HEK293 (cell line): ENCODE data around the gene UPK3A.
A peak's percentile ranks its signal among the peaks of the same experiment; 100 is the strongest.
"Not testable (repeated sequence)": the region's sequence is repeated elsewhere in the genome, so short reads cannot be mapped to it uniquely, and the experiment has no call there.

ENCODE experiments used
- CTCF ChIA-PET: fragments of 350-600 bp; formaldehyde crosslinking; extraction: SDS; loops from one replicate; lab custom pipeline; 2021; ENCODE audit warnings: antibody characterized with exemption; lab: Yijun Ruan, JAX
- POLR2A ChIA-PET: fragments of 300-600 bp; formaldehyde crosslinking; extraction: SDS; loops from one replicate; lab custom pipeline; 2020; ENCODE audit warnings: antibody characterized with exemption, inconsistent platforms; lab: Yijun Ruan, JAX
- H3K27ac ChIP-seq: fragments of 200-500 bp; sonication (Bioruptor generic); 2 replicates; pipeline ENCODE4 v1.5.1; 2014; ENCODE audit warnings: low read depth, low read length, control low read depth, inconsistent platforms; ENCODE audit errors: extremely low read depth
- H3K36me3 ChIP-seq, 2 experiments: fragments of 200-500 bp in 1 of 2; sonication (Bioruptor generic) in 1 of 2; 1 replicate in 1 of 2; 2 replicates in 1 of 2; pipeline ENCODE4 v1.5.1; 2014 to 2017; ENCODE audit warnings: inconsistent platforms in 2 of 2, low read length in 2 of 2; ENCODE audit not compliant: control insufficient read depth in 2 of 2, insufficient read depth in 1 of 2
- H3K4me1 ChIP-seq: fragments of 200-500 bp; sonication (Bioruptor generic); 2 replicates; pipeline ENCODE4 v1.5.1; 2014; ENCODE audit warnings: mild to moderate bottlenecking, low read length, inconsistent platforms; ENCODE audit not compliant: control insufficient read depth, insufficient read depth
- H3K4me3 ChIP-seq: 2 replicates; pipeline ENCODE4 v1.5.1; 2011; ENCODE audit warnings: low read depth, mild to moderate bottlenecking, control low read depth, low read length, moderate library complexity
- H3K9me3 ChIP-seq: fragments of 200-500 bp; sonication (Bioruptor generic); 2 replicates; pipeline ENCODE4 v1.5.1; 2014; ENCODE audit warnings: low read depth, low read length, inconsistent platforms; ENCODE audit not compliant: control insufficient read depth, insufficient read depth
- BCL11B ChIP-seq: fragments of 450-650 bp; formaldehyde crosslinking; IDR thresholded peaks from 2 replicates; pipeline ENCODE4 v1.5.1; 2016; ENCODE audit warnings: low read depth, missing biosample characterization, missing genetic modification characterization
- KLF1 ChIP-seq: fragments of 450-650 bp; formaldehyde crosslinking; IDR thresholded peaks from 2 replicates; pipeline ENCODE4 v1.5.1; 2016; ENCODE audit warnings: missing biosample characterization, missing genetic modification characterization
- KLF10 ChIP-seq: fragments of 450-650 bp; IDR thresholded peaks from 2 replicates; pipeline ENCODE4 v1.5.1; 2018; ENCODE audit warnings: missing biosample characterization, mild to moderate bottlenecking, missing genetic modification characterization
- PRDM10 ChIP-seq: fragments of 450-650 bp; formaldehyde crosslinking; IDR thresholded peaks from 2 replicates; pipeline ENCODE4 v1.5.1; 2016; ENCODE audit warnings: missing biosample characterization, missing genetic modification characterization
- REPIN1 ChIP-seq: fragments of 450-650 bp; formaldehyde crosslinking; IDR thresholded peaks from 2 replicates; pipeline ENCODE4 v1.5.1; 2017; ENCODE audit warnings: missing biosample characterization, missing genetic modification characterization, low read depth
- SCRT1 ChIP-seq: fragments of 450-650 bp; formaldehyde crosslinking; IDR thresholded peaks from 2 replicates; pipeline ENCODE4 v1.5.1; 2016; ENCODE audit warnings: missing biosample characterization, missing genetic modification characterization, borderline replicate concordance
- SP2 ChIP-seq: fragments of 450-650 bp; formaldehyde crosslinking; IDR thresholded peaks from 2 replicates; pipeline ENCODE4 v1.5.1; 2016; ENCODE audit warnings: missing biosample characterization, missing genetic modification characterization
- ZNF10 ChIP-seq: fragments of 450-650 bp; formaldehyde crosslinking; IDR thresholded peaks from 2 replicates; pipeline ENCODE4 v1.5.1; 2017; ENCODE audit warnings: missing biosample characterization, missing genetic modification characterization
- ZNF138 ChIP-seq: fragments of 450-650 bp; formaldehyde crosslinking; IDR thresholded peaks from 2 replicates; pipeline ENCODE4 v1.5.1; 2016; ENCODE audit warnings: missing biosample characterization, missing genetic modification characterization, borderline replicate concordance
- ZNF140 ChIP-seq: fragments of 450-650 bp; formaldehyde crosslinking; IDR thresholded peaks from 2 replicates; pipeline ENCODE4 v1.5.1; 2016; ENCODE audit warnings: missing biosample characterization, missing genetic modification characterization
- ZNF16 ChIP-seq: fragments of 450-650 bp; formaldehyde crosslinking; IDR thresholded peaks from 2 replicates; pipeline ENCODE4 v1.5.1; 2016; ENCODE audit warnings: low read depth, missing biosample characterization, missing genetic modification characterization
- ZNF214 ChIP-seq: fragments of 450-650 bp; formaldehyde crosslinking; IDR thresholded peaks from 2 replicates; pipeline ENCODE4 v1.5.1; 2017; ENCODE audit warnings: missing biosample characterization, mild to moderate bottlenecking, missing genetic modification characterization, borderline replicate concordance
- ZNF239 ChIP-seq: fragments of 450-650 bp; formaldehyde crosslinking; IDR thresholded peaks from 2 replicates; pipeline ENCODE4 v1.5.1; 2016; ENCODE audit warnings: missing biosample characterization, missing genetic modification characterization
- ZNF302 ChIP-seq: fragments of 450-650 bp; formaldehyde crosslinking; IDR thresholded peaks from 2 replicates; pipeline ENCODE4 v1.5.1; 2016; ENCODE audit warnings: missing biosample characterization, missing genetic modification characterization, low read depth
- ZNF311 ChIP-seq: fragments of 450-650 bp; formaldehyde crosslinking; IDR thresholded peaks from 2 replicates; pipeline ENCODE4 v1.5.1; 2017; ENCODE audit warnings: missing biosample characterization, missing genetic modification characterization, borderline replicate concordance
- ZNF335 ChIP-seq: fragments of 450-650 bp; formaldehyde crosslinking; conservative IDR thresholded peaks from 2 replicates; pipeline ENCODE4 v1.5.1; 2016; ENCODE audit warnings: missing biosample characterization, missing genetic modification characterization
- ZNF501 ChIP-seq: fragments of 450-650 bp; formaldehyde crosslinking; IDR thresholded peaks from 2 replicates; pipeline ENCODE4 v1.5.1; 2016; ENCODE audit warnings: missing biosample characterization, missing genetic modification characterization
- ZNF549 ChIP-seq: fragments of 450-650 bp; IDR thresholded peaks from 2 replicates; pipeline ENCODE4 v1.5.1; 2018; ENCODE audit warnings: missing biosample characterization, missing genetic modification characterization, mild to moderate bottlenecking, inconsistent platforms, moderate library complexity
- ZNF560 ChIP-seq: fragments of 450-650 bp; formaldehyde crosslinking; IDR thresholded peaks from 2 replicates; pipeline ENCODE4 v1.5.1; 2017; ENCODE audit warnings: missing biosample characterization, missing genetic modification characterization, borderline replicate concordance
- ZNF629 ChIP-seq: fragments of 450-650 bp; formaldehyde crosslinking; IDR thresholded peaks from 2 replicates; pipeline ENCODE4 v1.5.1; 2017; ENCODE audit warnings: missing biosample characterization, missing genetic modification characterization
- ZNF660 ChIP-seq: fragments of 450-650 bp; IDR thresholded peaks from 2 replicates; pipeline ENCODE4 v1.5.1; 2018; ENCODE audit warnings: missing biosample characterization, mild to moderate bottlenecking, missing genetic modification characterization
- ZNF707 ChIP-seq: fragments of 450-650 bp; formaldehyde crosslinking; IDR thresholded peaks from 2 replicates; pipeline ENCODE4 v1.5.1; 2016; ENCODE audit warnings: missing biosample characterization, missing genetic modification characterization
- ZSCAN23 ChIP-seq: fragments of 450-650 bp; formaldehyde crosslinking; IDR thresholded peaks from 2 replicates; pipeline ENCODE4 v1.5.1; 2016; ENCODE audit warnings: missing biosample characterization, missing genetic modification characterization
- TF ChIP-seq, protein P1 (sequence below): fragments of 450-650 bp; formaldehyde crosslinking; IDR thresholded peaks from 2 replicates; pipeline ENCODE4 v1.5.1; 2016; ENCODE audit warnings: missing biosample characterization, missing genetic modification characterization, low read depth

UPK3A gene

GRCh38 chr22:45294030-45294429 is 9.3 kb downstream of the UPK3A start (continued):
- TF ChIP-seq PRDM10 (peak; percentile 30; the same call in 1 of the 2 replicates), ZNF501 (no peak), ZNF311 (no peak), SP2 (tag by site-specific recombination) (no peak), KLF1 (tag by site-specific recombination) (0 out of 2 replicates have a peak, but pooled peaks have one; percentile 34), ZNF560 (tag by site-specific recombination) (no peak), ZNF10 (tag by site-specific recombination) (no peak), ZNF138 (tag by site-specific recombination) (no peak), ZNF629 (no peak), SCRT1 (tag by site-specific recombination) (no peak), ZNF140 (tag by site-specific recombination) (no peak), ZNF214 (tag by site-specific recombination) (no peak), ZNF549 (tag by site-specific recombination) (no peak)
- TF ChIP-seq, all 188 proteins: peak for 5

- H3K36me3 ChIP-seq, H3K27ac ChIP-seq, H3K9me3 ChIP-seq, POLR2A ChIA-PET, H3K4me1 ChIP-seq, H3K4me3 ChIP-seq: not testable (repeated sequence)
- TF ChIP-seq ZNF239 = peak; percentile 82; the same call in 1 of the 2 replicates
- CTCF ChIA-PET = interaction anchor here (0.6 kb wide), 1 partner anchor 711 kb away, joined by 4 read pairs; no protein-coding TSS in a partner anchor
These were observed 10.3 kb downstream of the UPK3A start for GRCh38 chr22:45295004-45295403.

GRCh38 chr22:45295492-45295891 is 10.7 kb downstream of the UPK3A start:
- Histone ChIP-seq H3K27ac (no peak overlapping the region), H3K4me1 (no peaks in the 10 kb centered on the region), H3K9me3 (no peaks in the 10 kb centered on the region), H3K4me3 (no peak overlapping the region), H3K36me3 (no peaks in the 10 kb centered on the region)
- ChIA-PET CTCF (interaction anchor here (0.6 kb wide), 1 partner anchor 711 kb away, joined by 4 read pairs; no protein-coding TSS in a partner anchor), POLR2A (no interaction called here)
- TF ChIP-seq ZNF707 (no peak), KLF10 (tag by site-specific recombination) (no peak), ZNF302 (tag by site-specific recombination) (no peak), BCL11B (no peak), ZNF16 (tag by site-specific recombination) (no peak), ZSCAN23 (tag by site-specific recombination) (no peak), ZNF660 (tag by site-specific recombination) (no peak), ZNF335 (tag by site-specific recombination) (no peak), REPIN1 (tag by site-specific recombination) (no peak)
- TF ChIP-seq, protein P1, sequence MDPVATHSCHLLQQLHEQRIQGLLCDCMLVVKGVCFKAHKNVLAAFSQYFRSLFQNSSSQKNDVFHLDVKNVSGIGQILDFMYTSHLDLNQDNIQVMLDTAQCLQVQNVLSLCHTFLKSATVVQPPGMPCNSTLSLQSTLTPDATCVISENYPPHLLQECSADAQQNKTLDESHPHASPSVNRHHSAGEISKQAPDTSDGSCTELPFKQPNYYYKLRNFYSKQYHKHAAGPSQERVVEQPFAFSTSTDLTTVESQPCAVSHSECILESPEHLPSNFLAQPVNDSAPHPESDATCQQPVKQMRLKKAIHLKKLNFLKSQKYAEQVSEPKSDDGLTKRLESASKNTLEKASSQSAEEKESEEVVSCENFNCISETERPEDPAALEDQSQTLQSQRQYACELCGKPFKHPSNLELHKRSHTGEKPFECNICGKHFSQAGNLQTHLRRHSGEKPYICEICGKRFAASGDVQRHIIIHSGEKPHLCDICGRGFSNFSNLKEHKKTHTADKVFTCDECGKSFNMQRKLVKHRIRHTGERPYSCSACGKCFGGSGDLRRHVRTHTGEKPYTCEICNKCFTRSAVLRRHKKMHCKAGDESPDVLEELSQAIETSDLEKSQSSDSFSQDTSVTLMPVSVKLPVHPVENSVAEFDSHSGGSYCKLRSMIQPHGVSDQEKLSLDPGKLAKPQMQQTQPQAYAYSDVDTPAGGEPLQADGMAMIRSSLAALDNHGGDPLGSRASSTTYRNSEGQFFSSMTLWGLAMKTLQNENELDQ (tag by site-specific recombination) = no peak
